Left cardiac atrium (tissue), 4 donors: Measurements from ENCODE around the gene SAT1. TPM values are rescaled to one million over a fixed set of nuclear protein-coding genes. Genes with fewer than 3 reads are reported as not detected.
"Not testable (repeated sequence)": the region's sequence is repeated elsewhere in the genome, so short reads cannot be mapped to it uniquely, and the experiment has no call there.

ENCODE experiments used
- ATAC-seq, 2 donors: fragments of 200-7000 bp; cut with Tn5 transposase; one replicate each; pipeline ENCODE4 v1.9.1; 2020; ENCODE audit warnings: mild to moderate bottlenecking in 2 of 2, moderate library complexity in 2 of 2
- DNase-seq: peaks from one replicate; pipeline ENCODE4 v3.0.0-alpha.2; 2020
- intact Hi-C, 2 donors: fragments of 100-400 bp; cut with DNase I; formaldehyde crosslinking; loops; one replicate each; pipeline versions ENCODE4 v1.14.1 to v1.15.1; 2022 to 2023
- total RNA-seq, 2 donors: library from RNA; stranded (reverse); fragmentation: NEBNext Ultra II Directional; extraction: Animal tissue kit (Norgen Biotek cat#: 25700); gene quantifications; one replicate each; pipeline ENCODE4 v1.2.1, GENCODE V29; 2021
- donor health status: DM: no; HTN: yes; CAD: no.
- donor health status: DM: no; HTN: yes; CAD: no; lungs with severe emphysema.
- donor health status: DM: yes; HTN: yes; CAD: no.
- donor health status: Dilated cardiomyopathy.

SAT1 gene
- total RNA-seq, 2 donors from 2014 or later = 291 to 408 TPM

- ATAC-seq (no peak), DNase-seq (no peak)
- intact Hi-C loops = no loop called here
Measured at GRCh38 chrX:23766650-23767551, 16.1 kb upstream of the SAT1 start.

DNA sequence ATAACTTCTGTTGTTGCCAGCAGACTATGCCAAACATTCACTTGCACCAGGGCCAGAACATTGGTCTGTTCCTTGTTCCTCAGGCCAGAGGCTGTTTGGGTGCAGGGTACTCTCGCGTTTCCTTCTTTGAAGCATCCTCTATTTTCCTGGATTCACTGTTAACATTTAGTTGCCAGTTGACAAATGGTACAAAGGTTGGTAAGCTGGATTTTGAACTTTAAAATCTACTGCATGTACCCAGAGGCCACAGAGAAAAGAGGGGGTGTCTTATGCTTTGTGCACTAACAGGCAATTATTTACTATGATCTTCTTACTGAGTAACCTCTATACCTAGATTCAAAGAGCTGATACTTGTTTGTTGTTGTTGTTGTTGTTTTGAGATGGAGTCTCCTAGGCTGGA is 12.8 kb upstream of the SAT1 start:
- ATAC-seq (no peak), DNase-seq (no peak)
- intact Hi-C loops = no loop called here

- intact Hi-C loops, DNase-seq, ATAC-seq: not testable (repeated sequence)
Measured at GRCh38 chrX:23771086-23771485, 11.9 kb upstream of the SAT1 start.

- intact Hi-C loops = no loop called here
- DNase-seq = no peak
- ATAC-seq = peak in 1 of 2 donors; percentile 27
Measured at GRCh38 chrX:23773601-23774175, 9.3 kb upstream of the SAT1 start.

DNA sequence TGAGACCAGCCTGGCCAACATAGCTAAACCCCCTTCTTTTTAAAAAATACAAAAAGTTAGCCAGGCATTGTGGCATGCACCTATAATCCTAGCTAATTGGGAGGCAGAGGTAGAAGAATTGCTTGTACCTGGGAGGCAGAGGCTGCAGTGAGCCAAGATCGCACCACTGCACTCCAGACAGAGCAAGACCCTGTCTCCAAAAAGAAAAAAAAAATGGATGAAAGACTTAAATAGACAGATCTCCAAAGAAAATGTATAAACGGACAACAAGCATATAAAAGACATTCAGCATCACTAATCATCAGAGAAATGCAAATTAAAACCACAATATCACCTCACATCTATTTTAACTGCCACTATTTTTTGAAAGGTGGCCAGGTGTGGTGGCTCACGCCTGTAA is 6.6 kb upstream of the SAT1 start:
- ATAC-seq = no peak
- intact Hi-C loops = no loop called here
- no peak for DNase-seq

- no peak for ATAC-seq
- DNase-seq = no peak
- intact Hi-C loops = no loop called here
Measured at GRCh38 chrX:23779025-23779424, 3.9 kb upstream of the SAT1 start.

GRCh38 chrX:23782455-23782854 is 518 bp upstream of the SAT1 start:
- ATAC-seq = no peak
- intact Hi-C loops = loop anchor here (2.0 to 10.0 kb wide), 3 partner anchors 118 to 242 kb away; partner anchors contain the start of genes APOO (in 1 of the 2), CXorf58 (in 1 of the 2) and KLHL15 (in 1 of the 2)
- no peak for DNase-seq

DNA sequence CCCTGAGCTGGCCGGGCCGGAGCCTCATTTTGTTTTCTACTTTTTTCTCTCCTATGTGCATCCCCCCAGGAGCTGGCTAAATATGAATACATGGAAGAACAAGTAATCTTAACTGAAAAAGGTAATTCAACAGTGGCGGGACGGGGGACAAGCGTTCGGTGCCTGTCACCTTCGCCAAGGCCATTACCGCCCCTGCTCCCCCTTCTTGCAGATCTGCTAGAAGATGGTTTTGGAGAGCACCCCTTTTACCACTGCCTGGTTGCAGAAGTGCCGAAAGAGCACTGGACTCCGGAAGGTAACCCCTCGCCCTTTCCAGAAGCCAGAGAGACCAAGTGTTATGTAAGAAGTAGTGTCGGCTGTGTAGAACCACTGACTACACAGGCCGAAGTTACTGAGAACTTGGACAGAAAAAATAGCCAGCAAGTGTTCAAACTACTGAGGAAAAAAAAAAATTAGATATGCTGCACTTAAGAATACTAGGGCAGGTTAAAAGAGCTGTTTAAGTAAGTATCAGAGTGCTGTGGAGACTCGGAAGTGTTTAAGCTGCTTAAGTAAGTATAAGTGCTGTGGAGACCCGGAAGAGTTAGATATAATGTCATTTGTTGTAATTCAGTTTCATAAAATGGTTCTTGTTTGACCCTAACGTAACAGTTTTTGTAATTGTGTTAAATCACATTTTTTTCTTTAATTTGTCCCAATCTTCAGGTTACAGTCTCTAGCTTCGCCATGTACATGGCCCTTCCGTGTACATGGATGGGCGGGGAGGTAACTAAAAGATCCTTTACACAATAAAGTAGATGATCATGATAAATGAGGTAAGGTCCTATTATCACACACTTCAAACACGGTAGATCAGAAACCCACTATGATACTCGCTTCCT is 856 bp downstream of the SAT1 start:
- DNase-seq = peak; percentile 25
- intact Hi-C loops = loop anchor here (2.0 to 10.0 kb wide), 3 partner anchors 117 to 241 kb away; partner anchors contain the start of genes APOO (in 1 of the 2), CXorf58 (in 1 of the 2) and KLHL15 (in 1 of the 2)
- peak; percentile 2 to 7 for ATAC-seq

DNA sequence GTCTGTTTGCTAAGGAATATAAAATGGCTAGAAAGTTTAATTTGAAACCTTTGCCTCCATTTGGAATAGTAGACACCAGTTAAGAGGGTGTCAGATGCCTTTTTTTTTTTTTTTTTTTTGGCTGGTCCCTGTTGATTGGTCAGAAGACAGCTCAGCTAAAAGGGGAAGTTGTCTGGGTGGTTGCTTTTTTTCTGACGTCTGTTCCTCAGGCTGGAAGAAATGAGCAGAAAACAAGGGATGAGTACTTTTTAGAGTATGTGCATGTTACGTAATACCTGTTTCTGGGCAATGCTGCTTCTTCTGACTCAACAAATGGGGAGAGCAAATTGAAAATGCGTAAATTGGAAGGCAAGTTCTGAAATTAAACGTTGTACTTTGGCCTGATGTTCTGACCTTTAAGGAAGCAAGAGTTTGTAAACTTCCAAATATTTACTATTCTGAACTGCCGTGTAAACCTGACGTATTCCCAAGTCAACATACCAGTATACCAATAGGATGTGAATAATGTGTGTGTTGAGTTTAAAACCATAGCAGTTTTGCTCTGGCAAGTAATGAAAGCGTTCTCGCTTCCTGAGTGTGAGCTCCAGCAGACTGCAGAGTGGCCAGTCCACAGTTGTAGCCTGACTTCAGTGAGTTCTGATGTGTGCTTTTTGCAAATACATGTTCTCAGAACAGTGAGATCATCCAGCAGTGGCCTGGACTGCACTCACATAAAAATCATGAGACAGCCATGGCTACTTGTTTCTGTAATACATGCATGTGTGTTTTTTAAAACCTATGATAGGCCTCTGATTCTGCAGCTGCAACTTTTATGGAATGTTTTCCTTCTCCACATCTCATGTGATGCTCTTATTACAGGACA is 1.7 kb downstream of the SAT1 start:
- DNase-seq = no peak
- intact Hi-C loops = loop anchor here (10.0 kb wide), 2 partner anchors 120 to 240 kb away; partner anchors contain the start of genes APOO (in 1 of the 2), CXorf58 (in 1 of the 2) and KLHL15 (in 1 of the 2)
- peak in 1 of 2 donors; percentile 1 for ATAC-seq

DNA sequence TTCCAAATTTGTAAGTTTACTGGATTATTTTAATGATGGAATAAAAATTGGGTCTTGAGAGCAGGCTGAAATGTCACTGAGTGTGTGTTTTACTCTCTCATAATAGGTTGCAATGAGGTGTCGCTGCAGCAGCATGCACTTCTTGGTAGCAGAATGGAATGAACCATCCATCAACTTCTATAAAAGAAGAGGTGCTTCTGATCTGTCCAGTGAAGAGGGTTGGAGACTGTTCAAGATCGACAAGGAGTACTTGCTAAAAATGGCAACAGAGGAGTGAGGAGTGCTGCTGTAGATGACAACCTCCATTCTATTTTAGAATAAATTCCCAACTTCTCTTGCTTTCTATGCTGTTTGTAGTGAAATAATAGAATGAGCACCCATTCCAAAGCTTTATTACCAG is 2.6 kb downstream of the SAT1 start:
- peak; percentile 1 to 4 for ATAC-seq
- intact Hi-C loops = loop anchor here (10.0 kb wide), 2 partner anchors 119 to 239 kb away; partner anchors contain the start of genes APOO (in 1 of the 2), CXorf58 (in 1 of the 2) and KLHL15 (in 1 of the 2)
- DNase-seq = no peak

DNA sequence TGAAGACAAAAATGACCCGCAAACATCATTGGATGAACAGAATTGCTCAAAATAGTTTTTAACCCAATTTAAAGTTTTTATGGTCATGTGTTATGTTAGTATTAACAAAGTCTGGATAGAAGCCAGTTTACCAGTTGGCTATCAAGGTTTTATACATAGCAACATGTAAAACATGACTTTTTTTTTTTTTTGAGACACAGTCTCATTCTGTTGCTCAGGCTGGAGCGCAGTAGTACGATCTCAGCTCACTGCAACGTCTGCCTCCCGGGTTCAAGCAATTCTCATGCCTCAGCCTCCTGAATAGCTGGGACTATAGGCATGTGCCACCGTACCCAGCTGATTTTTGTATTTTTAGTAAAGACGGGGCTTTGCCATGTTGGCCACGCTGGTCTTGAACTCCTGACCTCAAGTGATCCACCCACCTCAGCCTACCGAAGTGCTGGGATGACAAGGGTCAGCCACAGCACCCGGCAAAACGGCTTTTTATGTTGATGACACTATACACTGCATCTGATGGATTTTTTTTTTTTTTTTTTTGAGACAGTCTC is 3.4 kb downstream of the SAT1 start:
- intact Hi-C loops = loop anchor here (10.0 kb wide), 2 partner anchors 118 to 238 kb away; partner anchors contain the start of genes APOO (in 1 of the 2), CXorf58 (in 1 of the 2) and KLHL15 (in 1 of the 2)
- no peak for ATAC-seq
- DNase-seq = peak; percentile 26

- no peak for DNase-seq
- intact Hi-C loops = loop anchor here (10.0 kb wide), 2 partner anchors 117 to 237 kb away; partner anchors contain the start of genes APOO (in 1 of the 2), CXorf58 (in 1 of the 2) and KLHL15 (in 1 of the 2)
- ATAC-seq = no peak
Measured at GRCh38 chrX:23787745-23788118, 4.8 kb downstream of the SAT1 start.

- ATAC-seq (no peak), DNase-seq (no peak)
- intact Hi-C loops = loop anchor here (10.0 kb wide), 2 partner anchors 116 to 236 kb away; partner anchors contain the start of genes APOO (in 1 of the 2), CXorf58 (in 1 of the 2) and KLHL15 (in 1 of the 2)
Measured at GRCh38 chrX:23788521-23788920, 5.5 kb downstream of the SAT1 start.

DNA sequence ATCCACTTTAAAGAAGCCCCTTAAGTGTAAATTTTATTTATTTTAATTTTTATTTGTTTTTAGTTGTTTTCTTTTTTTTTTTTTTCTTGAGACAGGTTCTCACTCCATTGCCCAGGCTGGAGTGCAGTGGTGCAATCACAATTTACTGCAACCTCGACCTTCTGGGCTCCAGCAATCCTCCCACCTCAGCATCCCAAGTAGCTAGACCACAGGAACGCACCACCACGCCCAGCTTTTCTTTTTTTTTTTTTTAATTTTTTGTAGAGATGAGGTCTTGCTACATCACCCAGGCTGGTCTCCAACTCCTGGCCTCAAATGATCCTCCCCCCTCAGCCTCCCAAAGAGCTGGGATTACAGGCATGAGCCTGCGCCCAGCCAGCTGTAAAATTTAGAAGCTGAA is 6.0 kb downstream of the SAT1 start:
- intact Hi-C loops = loop anchor here (10.0 kb wide), 2 partner anchors 116 to 236 kb away; partner anchors contain the start of genes APOO (in 1 of the 2), CXorf58 (in 1 of the 2) and KLHL15 (in 1 of the 2)
- no peak for DNase-seq
- ATAC-seq = no peak

GRCh38 chrX:23789386-23790154 is 6.6 kb downstream of the SAT1 start:
- DNase-seq (peak; percentile 27), ATAC-seq (no peak)
- intact Hi-C loops = loop anchor here (10.0 kb wide), 2 partner anchors 115 to 235 kb away; partner anchors contain the start of genes APOO (in 1 of the 2), CXorf58 (in 1 of the 2) and KLHL15 (in 1 of the 2)

- intact Hi-C loops = no loop called here
- DNase-seq = no peak
- no peak for ATAC-seq
Measured at GRCh38 chrX:23790155-23790497, 7.2 kb downstream of the SAT1 start.
